Motor neuron (in vitro differentiated cells): Measurements from ENCODE around the gene TRAPPC12. TPM values are rescaled to one million over a fixed set of nuclear protein-coding genes. Genes with fewer than 3 reads are reported as not detected.

Experiments
- ATAC-seq, 8 experiments: fragments of 200-7000 bp; cut with Tn5 transposase; replicated peaks in 6 of 8; 2 replicates each; pipeline ENCODE4 v1.8.0; 2021; ENCODE audit warnings: mild to moderate bottlenecking in 8 of 8, moderate library complexity in 8 of 8
- H3K27ac ChIP-seq, 2 donors: fragments of 250-450 bp; sonication (Bioruptor Pico); 2 replicates each; pipeline ENCODE4 v1.9.0; 2021; ENCODE audit warnings: antibody characterized with exemption in 2 of 2, mild to moderate bottlenecking in 2 of 2, moderate library complexity in 1 of 2
- H3K4me1 ChIP-seq, 2 donors: fragments of 250-450 bp; sonication (Bioruptor Pico); replicated peaks in 1 of 2; 2 replicates each; pipeline ENCODE4 v1.6.1; 2021; ENCODE audit warnings: antibody characterized with exemption in 2 of 2, mild to moderate bottlenecking in 2 of 2, moderate library complexity in 1 of 2
- H3K4me3 ChIP-seq, 5 donors: fragments of 250-450 bp; sonication (Bioruptor Pico); 2 replicates each; pipeline ENCODE4 v1.9.0; 2021; ENCODE audit warnings: antibody characterized with exemption in 5 of 5, mild to moderate bottlenecking in 5 of 5, moderate library complexity in 4 of 5
- WGBS, 10 experiments: fragments of 450-650 bp; shearing (Covaris generic); methylation state at CpG; one replicate each; pipeline ENCODE4 v1.0.0; 2022; 5-methylcytosine and 5-hydroxymethylcytosine counted together
- in situ Hi-C, 9 experiments: fragments of 400-800 bp; cut with MboI; loops; one replicate each; pipeline ENCODE4 v1.15.0; 2021; ENCODE audit warnings: low sequenced_read_pairs in 9 of 9, low pct_unique_long_range_greater_than_20kb in 2 of 9; ENCODE audit not compliant: unreplicated experiment in 9 of 9
- total RNA-seq, 8 experiments: library from RNA; unstranded; fragments of 300-600 nt; gene quantifications; 2 replicates each; pipeline versions ENCODE4 v1.2.3 to v1.2.4, GENCODE V29; 2022

The TRAPPC12 gene
- total RNA-seq, 8 experiments from 2014 or later: 40.1 to 228 (median 67.4) TPM

- peaks cover 23 to 27% of the 10 kb centered on the region in 2 donors for H3K4me1 ChIP-seq
- peak in 7 of 8 experiments; percentile 71 to 97 (median 96) for ATAC-seq
- peak overlapping the region in 4 of 5 donors; percentile 9 to 20 (median 17) for H3K4me3 ChIP-seq
- peak overlapping the region; percentile 87 to 89 for H3K27ac ChIP-seq
- WGBS, 10 experiments: 0 to 100% (median 40%) methylated on average over 1 of the region's 9 CpGs; no CpG with 5 or more reads in 7 of the 10 experiments
- in situ Hi-C loops: no loop called here
Measured at GRCh38 chr2:3399829-3400228, 20.3 kb downstream of the TRAPPC12 start.

DNA sequence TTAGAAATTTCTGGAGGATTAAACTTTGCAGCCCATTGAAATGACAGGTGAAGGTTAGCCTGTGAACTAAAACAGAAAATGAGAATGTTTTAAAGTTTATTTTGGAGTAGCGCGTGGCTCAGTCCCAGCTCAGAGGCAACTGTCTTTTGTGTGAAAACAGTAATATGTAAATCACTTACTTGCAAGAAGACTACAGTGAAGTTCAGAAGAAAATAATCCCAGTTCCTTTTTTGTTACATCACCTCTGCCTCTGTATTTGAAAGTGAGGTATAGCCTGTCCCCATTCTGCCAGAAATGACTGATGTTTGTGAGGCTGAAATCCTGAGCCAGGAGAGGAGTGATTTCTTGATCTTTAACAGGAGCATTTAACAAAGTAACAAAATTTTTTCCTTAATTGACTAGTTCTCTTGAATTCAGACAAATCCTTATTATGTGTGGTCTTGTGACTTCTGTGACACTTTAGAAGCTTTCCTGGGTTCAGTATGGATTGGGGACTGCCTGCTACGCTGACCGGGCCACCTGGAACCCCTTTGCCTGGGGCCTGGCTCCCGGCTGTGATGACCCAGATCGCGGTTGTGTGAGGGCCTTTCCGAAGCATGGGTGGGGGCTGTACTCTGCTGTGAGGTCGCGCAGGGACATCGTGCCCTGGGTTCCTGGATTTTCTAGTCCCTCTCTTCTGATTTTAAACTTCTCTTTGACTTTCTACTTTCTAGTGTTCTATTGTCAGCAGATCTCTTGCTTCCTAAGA lies 24.3 kb downstream of the TRAPPC12 start:
- in situ Hi-C loops: no loop called here
- Histone ChIP-seq H3K4me3 (no peak overlapping the region), H3K4me1 (peaks cover 22 to 24% of the 10 kb centered on the region in 2 donors), H3K27ac (no peak overlapping the region)
- peak in 1 of 8 experiments; percentile 54 for ATAC-seq
- 72 to 100% (median 90%) methylated on average over 3 to 11 of the region's 11 CpGs for WGBS, 10 experiments

DNA sequence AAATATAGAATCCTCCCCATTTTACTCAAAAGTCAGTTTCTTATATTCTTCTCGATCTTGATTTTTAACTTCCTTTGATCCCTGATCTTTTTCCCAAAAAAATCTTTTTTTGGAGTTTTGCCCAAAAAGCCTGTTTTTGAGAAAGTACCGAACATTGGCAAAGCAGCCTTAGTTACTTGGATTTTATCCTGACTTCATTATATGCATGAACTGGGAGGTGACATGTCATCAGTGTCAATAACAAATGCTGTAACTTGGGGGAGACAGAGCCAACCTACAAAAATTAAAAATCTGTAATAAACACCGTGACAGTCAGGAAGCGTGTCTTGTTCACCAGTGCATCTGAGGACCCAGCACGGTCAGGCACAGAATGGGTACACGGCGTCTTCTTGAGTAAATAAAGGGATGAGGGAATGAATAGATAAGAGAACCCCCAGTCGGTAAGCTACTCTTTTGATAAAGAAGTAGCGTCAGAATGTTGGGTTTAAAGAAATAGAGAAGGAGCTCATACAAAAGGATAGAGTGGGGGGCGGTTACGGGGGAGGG lies 24.9 kb downstream of the TRAPPC12 start:
- no peak overlapping the region for H3K4me3 ChIP-seq
- peaks cover 16 to 17% of the 10 kb centered on the region in 2 donors for H3K4me1 ChIP-seq
- in situ Hi-C loops: no loop called here
- H3K27ac ChIP-seq: no peak overlapping the region
- no peak for ATAC-seq
- 85 to 97% (median 89%) methylated on average over 5 to 11 of the region's 11 CpGs for WGBS, 10 experiments

GRCh38 chr2:3405307-3405706 lies 25.8 kb downstream of the TRAPPC12 start:
- Histone ChIP-seq H3K27ac (no peak overlapping the region), H3K4me1 (peaks cover 10 to 14% of the 10 kb centered on the region in 2 donors), H3K4me3 (no peak overlapping the region)
- WGBS, 10 experiments: 89 to 100% (median 96%) methylated on average over 1 to 6 of the region's 6 CpGs; no CpG with 5 or more reads in 2 of the 10 experiments
- ATAC-seq: peak in 1 of 8 experiments; percentile 74
- in situ Hi-C loops: no loop called here

- H3K27ac ChIP-seq: no peak overlapping the region
- in situ Hi-C loops: no loop called here
- WGBS, 10 experiments: 82 to 100% (median 96%) methylated on average over 1 to 4 of the region's 7 CpGs; no CpG with 5 or more reads in 2 of the 10 experiments
- no peak overlapping the region for H3K4me3 ChIP-seq
- no peak for ATAC-seq
- H3K4me1 ChIP-seq: peaks cover 4 to 9% of the 10 kb centered on the region in 2 donors
Measured at GRCh38 chr2:3405876-3406275, 26.4 kb downstream of the TRAPPC12 start.

- WGBS, 10 experiments: 33 to 100% (median 92%) methylated on average over 1 to 3 of the region's 3 CpGs; no CpG with 5 or more reads in 4 of the 10 experiments
- in situ Hi-C loops: no loop called here
- Histone ChIP-seq H3K4me1 (peaks cover 0 to 9% of the 10 kb centered on the region in 2 donors), H3K27ac (no peak overlapping the region), H3K4me3 (no peak overlapping the region)
- ATAC-seq: peak in 1 of 8 experiments; percentile 49
Measured at GRCh38 chr2:3406501-3406900, 27.0 kb downstream of the TRAPPC12 start.

DNA sequence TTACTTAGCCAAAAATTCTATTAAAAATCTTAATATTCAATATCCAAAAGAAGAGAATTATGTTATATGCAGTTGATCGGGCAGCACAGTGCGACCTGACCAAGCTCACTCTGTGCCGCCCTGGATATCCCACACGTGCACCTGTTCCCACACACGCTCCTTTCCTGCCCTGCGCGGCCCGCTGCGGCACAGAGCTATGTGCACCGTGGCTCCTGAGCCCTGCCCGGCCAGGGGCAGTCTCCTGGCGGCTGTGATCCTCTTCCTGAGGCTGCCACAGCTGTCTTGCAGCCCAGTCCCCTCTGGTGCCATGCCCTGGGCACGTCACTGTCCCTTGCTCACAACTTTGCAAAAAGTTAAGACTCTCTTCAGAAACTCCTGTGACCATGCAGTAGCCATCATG lies 29.3 kb downstream of the TRAPPC12 start:
- no peak for ATAC-seq

DNA sequence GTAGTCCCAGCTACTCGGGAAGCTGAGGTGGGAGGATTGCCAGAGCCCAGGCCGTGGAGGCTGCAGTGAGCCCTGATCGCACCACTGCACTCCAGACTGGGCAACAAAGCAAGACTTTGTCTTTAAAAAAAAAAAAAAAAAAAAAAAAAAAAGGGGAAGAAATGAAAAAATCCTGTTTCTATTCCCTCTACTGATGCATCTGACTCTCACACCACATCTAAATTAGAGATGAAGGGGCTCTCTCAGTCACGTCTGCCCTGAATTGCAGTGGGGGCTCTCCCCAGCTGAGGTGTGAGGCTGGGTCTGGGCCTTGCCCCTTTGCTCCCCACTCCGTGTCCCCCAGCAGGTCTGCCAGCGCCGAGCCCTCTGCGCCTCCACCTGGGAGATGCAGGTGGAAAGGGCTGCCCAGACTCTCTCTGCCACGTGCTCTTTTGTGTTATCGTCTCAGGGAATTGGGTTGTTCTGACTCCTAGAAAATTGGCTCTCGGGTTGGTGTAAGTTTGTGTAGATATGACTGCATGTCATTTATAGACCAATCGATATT lies 30.2 kb downstream of the TRAPPC12 start:
- Histone ChIP-seq H3K4me1 (peaks cover 0 to 9% of the 10 kb centered on the region in 2 donors), H3K4me3 (no peak overlapping the region), H3K27ac (no peak overlapping the region)
- in situ Hi-C loops: no loop called here
- WGBS, 10 experiments: 89 to 100% (median 94%) methylated on average over 1 to 8 of the region's 12 CpGs; no CpG with 5 or more reads in 1 of the 10 experiments
- ATAC-seq: no peak

More for the DNA sequence above, 29.3 kb downstream of the TRAPPC12 start:
- whole genome bisulfite sequencing, 10 experiments: 79 to 100% (median 99%) methylated on average over 2 to 11 of the region's 13 CpGs; no CpG with 5 or more reads in 2 of the 10 experiments
- in situ Hi-C loops: no loop called here
- no peak overlapping the region for H3K4me3 ChIP-seq
- H3K27ac ChIP-seq: no peak overlapping the region
- H3K4me1 ChIP-seq: peaks cover 0 to 9% of the 10 kb centered on the region in 2 donors

DNA sequence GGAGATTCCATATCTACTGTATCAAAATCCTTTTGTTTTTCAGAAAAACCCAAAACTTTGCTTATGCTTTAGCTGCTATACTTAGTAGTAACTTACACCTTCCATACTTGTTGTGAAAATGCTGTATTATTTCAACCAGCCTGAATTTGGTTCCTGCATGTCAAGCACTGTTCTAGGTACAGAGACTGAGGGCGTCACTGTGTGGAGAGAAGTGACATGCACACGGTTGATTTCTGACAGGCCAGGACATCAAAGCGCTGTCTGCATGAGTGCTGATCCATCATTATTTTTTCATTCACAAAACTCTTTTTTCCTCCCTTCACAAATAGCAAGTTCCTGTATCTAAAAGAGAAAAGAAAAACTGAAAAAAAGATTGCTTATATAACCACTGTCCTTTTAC lies 31.6 kb downstream of the TRAPPC12 start:
- Histone ChIP-seq H3K4me1 (peaks cover 0 to 9% of the 10 kb centered on the region in 2 donors), H3K4me3 (no peak overlapping the region), H3K27ac (no peak overlapping the region)
- in situ Hi-C loops: no loop called here
- 83 to 100% (median 100%) methylated on average over 1 to 3 of the region's 3 CpGs; no CpG with 5 or more reads in 1 of the 10 experiments for WGBS, 10 experiments
- no peak for ATAC-seq

DNA sequence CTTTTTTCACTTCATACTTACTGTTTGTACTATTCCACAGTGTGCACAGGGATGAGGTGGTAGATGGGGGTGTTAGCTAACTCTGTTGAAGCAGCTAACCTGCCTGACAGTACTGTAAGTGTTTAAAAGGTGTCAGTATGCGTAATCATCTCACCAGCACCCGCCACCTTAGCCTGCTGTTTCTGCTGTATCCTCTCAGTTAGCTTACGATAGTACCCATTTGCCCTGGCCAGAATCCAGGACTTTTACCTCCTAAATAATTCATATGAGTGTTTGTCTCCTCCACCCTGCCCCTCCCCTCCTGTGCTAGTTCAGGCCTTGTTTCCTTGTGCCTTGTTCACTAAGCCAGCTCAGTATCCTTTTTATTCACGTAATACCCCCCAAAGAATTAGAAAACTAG lies 34.2 kb downstream of the TRAPPC12 start:
- Histone ChIP-seq H3K27ac (no peak overlapping the region), H3K4me3 (no peak overlapping the region), H3K4me1 (peaks cover 5 to 7% of the 10 kb centered on the region in 2 donors)
- ATAC-seq: peak in 3 of 8 experiments; percentile 66 to 80 (median 72)
- 0 to 100% (median 95%) methylated on average over 1 to 4 of the region's 4 CpGs for WGBS, 10 experiments
- in situ Hi-C loops: no loop called here

DNA sequence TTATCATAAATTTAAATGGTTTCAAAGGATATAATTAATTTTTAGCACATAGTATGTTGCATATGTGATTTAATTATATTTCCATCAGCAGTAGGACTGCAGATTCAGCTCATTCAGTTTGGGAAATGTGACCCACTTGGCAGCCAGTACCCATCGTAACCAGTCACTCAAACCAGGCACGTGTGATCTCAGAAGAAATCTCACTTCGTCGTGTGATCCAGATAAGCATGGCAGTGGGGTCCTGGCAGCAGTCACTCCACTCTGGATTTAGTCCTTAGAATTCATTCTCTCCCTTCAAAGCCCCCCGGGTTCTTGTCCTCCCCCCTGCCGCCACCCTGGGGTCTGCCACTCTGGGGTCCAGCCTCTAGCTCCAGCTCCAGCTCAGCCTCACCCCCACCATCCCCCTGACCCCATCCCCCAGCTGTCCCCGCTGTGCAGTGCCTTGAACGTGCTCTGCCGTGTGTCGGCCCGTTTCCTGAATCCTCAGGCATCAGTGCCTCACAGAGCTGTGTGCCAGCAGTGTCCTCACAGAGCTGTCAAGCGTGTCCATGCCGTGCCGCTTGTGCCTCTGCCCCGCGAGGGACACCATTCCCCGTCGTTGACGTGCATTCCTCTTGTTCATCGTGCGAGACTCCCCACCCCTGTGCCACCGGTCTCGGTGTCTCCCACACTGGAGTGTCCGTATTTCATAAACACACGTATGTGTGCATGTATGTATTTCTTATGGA lies 34.8 kb downstream of the TRAPPC12 start:
- no peak overlapping the region for H3K4me3 ChIP-seq
- in situ Hi-C loops: no loop called here
- no peak overlapping the region for H3K27ac ChIP-seq
- H3K4me1 ChIP-seq: peaks cover 9 to 13% of the 10 kb centered on the region in 2 donors
- 80 to 100% (median 91%) methylated on average over 1 to 13 of the region's 25 CpGs; no CpG with 5 or more reads in 5 of the 10 experiments for WGBS, 10 experiments
- ATAC-seq: no peak

DNA sequence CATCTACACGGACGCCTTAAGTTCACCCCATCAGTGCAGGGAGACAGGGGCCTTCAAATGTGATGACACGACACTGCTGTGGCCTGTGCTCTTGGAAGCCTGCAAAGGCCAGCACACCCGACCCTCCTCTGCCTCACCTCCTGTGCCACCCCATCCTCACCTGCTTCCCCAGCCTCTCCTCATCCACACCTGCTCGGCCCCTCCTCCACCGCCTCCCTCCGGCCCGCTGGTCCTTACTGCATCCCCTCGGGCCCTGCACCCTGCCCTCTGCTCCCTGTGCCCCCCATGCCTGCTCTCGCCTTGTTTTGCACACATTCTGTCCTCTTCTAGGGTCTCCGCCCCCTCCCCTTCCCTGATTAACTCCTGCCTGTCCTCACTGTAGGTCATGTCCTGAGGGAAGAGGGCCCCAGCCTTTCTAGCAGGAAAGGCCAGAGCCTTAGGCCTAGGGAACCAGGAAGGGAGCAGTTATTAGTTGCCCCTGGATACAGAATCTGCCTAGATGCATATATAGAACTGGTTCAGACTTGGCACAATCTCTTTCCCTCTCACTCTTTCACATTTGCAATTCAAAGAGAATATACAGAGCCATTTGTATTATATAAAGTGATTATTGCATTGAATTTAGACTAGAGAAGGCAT lies 39.4 kb downstream of the TRAPPC12 start:
- peak in 4 of 8 experiments; percentile 25 to 87 (median 76) for ATAC-seq
- Histone ChIP-seq H3K4me3 (no peak overlapping the region), H3K4me1 (peaks cover 29 to 42% of the 10 kb centered on the region in 2 donors), H3K27ac (peak overlapping the region; percentile 50 to 68)
- in situ Hi-C loops: no loop called here
- 100% methylated on average over 1 of the region's 11 CpGs; no CpG with 5 or more reads in 9 of the 10 experiments for WGBS, 10 experiments
